Stimulated activated CD4-positive, alpha-beta T cell treated with anti-CD3 and anti-CD28 coated beads, Interleukin-1b, Interleukin-23, amount 100 ng/mL, for 1 hour (primary cell): ENCODE data around the gene AKNAD1.
"Not testable (repeated sequence)": the region's sequence is repeated elsewhere in the genome, so short reads cannot be mapped to it uniquely, and the experiment has no call there.

Experiments used
- DNase-seq, 2 donors: peaks; one replicate each; pipeline ENCODE4 v3.0.0-alpha.2; 2020; ENCODE audit warnings: low read depth in 2 of 2

AKNAD1 gene

GRCh38 chr1:108785880-108786279, 71.0 kb downstream of the AKNAD1 start:
- DNase-seq, result no peak

DNA sequence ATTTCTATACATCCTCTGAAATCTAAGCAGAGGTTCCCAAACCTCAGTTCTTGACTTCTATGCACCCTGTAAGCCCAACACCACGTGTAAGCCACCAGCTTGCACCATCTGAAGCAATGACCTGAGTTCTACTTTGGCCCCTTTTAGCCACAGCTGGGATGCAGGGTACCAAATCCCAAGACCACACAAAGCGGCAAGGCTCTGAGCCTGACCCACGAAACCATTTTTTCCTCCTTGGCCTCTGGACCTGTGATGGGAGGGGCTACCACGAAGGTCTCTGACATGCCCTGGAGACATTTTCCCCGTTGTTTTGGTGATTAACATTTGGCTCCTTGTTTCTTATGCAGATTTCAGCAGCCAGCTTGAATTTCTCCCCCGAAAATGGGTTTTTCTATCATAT, 71.6 kb downstream of the AKNAD1 start:
- DNase-seq, result no peak

- not testable (repeated sequence) for DNase-seq
These were observed 75.3 kb downstream of the AKNAD1 start for GRCh38 chr1:108781575-108781944.

- DNase-seq, result no peak
These were observed 75.8 kb downstream of the AKNAD1 start for GRCh38 chr1:108780937-108781574.

DNA sequence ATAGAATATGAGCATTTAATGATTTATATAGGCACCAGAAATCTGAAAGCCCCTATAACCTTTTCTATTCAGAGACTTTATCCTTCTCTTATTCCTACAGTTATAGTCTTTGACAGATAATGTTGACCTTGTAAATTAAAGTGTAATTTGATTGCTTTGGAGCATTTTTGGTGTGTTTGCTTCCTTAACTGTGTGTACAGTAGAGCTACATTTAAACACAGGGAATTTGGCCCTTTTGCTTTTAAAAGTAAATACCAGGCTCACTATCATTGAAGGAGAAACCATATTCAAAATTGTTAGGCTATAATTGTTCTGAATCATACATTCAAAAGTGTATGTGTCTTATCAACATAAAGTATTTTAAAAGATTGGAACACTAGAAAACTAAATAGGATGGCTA, 77.4 kb downstream of the AKNAD1 start:
- no peak for DNase-seq

DNA sequence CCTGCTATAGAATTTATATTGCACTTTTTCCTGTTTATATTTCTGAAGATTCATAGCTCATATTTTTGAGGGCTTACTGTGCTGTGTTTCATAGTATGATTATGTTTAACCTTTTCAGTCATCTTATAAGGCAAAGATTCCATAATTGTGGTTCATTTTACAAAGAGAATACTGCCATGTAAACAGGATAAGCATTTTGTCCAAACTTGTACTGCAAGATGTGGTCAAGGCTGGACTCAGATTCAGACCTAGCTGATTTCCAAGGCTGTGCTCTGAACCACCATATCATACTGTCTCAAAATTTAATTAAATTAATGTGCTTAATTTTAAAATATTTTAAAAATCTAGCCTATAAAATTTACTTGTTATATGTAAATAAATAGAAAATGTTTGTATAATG, 79.1 kb downstream of the AKNAD1 start:
- no peak for DNase-seq

- DNase-seq, result no peak
These were observed 89.2 kb downstream of the AKNAD1 start for GRCh38 chr1:108767708-108768107.

DNA sequence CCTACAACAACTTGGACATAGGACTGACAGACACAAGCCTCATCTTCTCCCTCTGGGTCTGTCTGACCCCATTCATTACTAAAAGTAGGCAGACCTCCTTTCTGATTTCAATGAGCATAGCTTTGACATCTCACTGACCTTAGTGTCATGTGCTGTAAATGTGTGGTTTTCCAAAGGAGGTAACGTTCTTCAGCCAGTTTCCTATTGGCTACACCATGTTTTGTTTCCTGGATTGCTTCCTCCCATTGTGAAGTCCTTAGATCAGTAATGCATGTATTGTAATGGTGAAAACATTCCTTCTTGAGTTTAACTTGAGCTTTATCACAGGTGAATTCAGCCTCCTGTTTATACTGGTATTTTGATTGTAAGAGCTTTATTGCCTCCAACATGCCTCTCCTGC, 89.8 kb downstream of the AKNAD1 start:
- no peak for DNase-seq
